ENCODE data around the gene CLEC16A. TPM values are rescaled to one million over a fixed set of nuclear protein-coding genes. Genes with fewer than 3 reads are reported as not detected.
"Not testable (repeated sequence)": the region's sequence is repeated elsewhere in the genome, so short reads cannot be mapped to it uniquely, and the experiment has no call there.

Gene CLEC16A
- total RNA-seq, 1 donor from 2014 or later: 38.8 TPM

GRCh38 chr16:10926094-10926493 lies 18.3 kb upstream of the CLEC16A start:
- no peak for DNase-seq (ENCODE audit: low spot score)

DNA sequence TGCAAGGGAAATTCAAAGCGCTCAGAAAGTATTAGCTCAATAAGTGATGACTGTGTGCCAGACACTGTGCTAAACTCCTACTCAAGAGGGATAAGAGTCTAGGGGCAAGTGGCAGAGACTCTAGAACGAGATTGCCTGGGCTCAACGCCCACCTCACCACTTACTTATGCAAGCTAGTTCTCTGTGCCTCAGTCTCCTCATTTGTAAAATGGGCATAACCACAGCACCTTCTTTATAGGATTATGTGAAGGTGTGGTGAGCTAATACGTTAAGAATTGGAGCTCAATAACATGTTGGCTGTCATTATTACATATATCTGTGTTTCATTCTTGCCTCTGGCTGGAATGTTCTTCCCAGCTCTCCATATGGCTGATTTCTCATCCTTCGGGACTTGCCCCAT lies 17.5 kb upstream of the CLEC16A start:
- DNase-seq (ENCODE audit: low spot score): no peak

DNA sequence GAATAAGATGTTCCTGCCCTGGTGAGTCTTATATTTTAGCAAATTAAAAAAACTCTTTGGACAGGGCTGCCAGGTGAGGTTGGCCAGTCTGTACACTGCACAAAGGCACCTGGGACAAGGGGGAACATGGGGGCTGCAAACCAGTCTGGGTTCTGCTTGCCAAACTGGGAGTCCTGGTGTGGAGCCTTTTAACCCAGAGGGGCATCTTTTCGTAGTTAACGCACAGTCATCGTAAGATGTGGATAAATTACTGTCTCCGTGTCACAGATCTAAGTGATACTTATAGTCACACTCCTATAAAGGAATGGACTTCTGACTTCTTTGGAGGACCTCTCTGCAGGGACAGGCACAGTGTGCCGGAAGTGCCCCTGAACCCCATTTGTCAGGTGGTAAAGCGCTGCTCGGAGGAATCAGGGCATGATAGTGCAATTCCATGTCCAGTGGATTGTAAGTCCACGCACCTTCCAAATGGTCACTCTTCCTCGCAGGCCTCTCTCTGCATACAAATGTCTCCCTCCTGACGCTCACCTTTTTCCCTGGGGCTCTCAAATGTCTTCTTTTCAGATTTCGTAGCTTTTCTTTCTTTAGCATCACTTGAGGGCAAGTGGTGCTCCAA lies 16.8 kb upstream of the CLEC16A start:
- no peak for DNase-seq (ENCODE audit: low spot score)

GRCh38 chr16:10929097-10929496 lies 15.3 kb upstream of the CLEC16A start:
- not testable (repeated sequence) for DNase-seq (ENCODE audit: low spot score)

GRCh38 chr16:10929853-10930754 lies 14.3 kb upstream of the CLEC16A start:
- DNase-seq (ENCODE audit: low spot score): no peak

- no peak for DNase-seq (ENCODE audit: low spot score)
These were observed 13.6 kb upstream of the CLEC16A start for GRCh38 chr16:10930755-10931093.

DNA sequence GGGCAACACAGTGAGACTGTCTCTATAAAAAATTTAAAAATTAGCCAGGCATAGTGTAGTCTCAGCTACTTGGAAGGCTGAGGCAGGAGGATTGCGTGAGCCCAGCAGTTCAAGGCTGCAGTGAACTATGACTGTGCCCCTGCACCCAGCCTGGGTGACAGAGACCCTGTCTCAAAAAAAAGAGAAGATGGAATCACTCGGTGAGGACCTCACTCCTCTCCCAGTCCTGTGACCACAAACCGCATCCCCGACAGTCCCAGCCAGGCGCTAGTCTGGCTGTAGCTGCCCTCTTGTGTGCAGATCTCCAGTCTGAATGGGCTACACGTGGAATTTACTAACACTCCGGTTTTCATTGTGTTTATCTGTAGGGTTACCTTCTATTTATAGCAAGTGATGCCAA lies 13.2 kb upstream of the CLEC16A start:
- DNase-seq (ENCODE audit: low spot score): no peak

- DNase-seq (ENCODE audit: low spot score): no peak
These were observed 12.3 kb upstream of the CLEC16A start for GRCh38 chr16:10931977-10932632.

DNA sequence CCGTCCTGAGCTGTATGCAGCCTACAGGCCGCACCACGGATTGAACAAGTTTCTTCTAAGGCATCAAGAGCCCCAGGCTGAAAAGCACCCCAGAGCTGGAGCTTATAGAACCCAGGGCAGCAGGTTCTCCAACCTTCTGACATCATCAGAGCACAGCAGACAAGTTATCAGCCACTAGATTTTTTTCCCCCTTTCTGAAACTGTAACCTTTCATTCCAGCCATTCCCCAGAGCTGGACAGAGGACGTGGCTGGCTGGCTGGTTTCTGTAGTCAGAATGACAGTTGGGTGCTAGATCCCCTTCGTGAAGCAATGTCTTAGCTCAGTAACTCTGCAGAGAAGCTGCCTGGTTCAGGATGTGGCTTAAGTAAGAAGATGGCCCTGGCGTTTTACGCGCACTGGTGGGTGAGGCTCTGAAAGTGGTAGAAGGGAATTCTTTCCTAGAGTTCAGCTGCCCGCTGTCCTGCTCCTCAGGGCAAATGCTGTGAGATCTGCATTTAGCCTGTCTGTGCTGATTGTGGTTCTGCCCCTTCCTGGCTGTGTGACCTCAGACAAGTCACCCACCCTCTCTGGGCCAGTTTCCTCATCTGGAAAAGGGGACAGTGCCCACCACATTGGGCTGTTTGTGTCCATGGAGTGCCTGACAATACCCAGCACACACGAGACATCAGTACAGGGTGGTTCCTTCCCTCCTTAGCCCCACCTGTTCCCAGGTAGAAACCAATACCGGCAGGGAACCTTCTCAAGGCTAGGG lies 11.2 kb upstream of the CLEC16A start:
- DNase-seq (ENCODE audit: low spot score): no peak

DNA sequence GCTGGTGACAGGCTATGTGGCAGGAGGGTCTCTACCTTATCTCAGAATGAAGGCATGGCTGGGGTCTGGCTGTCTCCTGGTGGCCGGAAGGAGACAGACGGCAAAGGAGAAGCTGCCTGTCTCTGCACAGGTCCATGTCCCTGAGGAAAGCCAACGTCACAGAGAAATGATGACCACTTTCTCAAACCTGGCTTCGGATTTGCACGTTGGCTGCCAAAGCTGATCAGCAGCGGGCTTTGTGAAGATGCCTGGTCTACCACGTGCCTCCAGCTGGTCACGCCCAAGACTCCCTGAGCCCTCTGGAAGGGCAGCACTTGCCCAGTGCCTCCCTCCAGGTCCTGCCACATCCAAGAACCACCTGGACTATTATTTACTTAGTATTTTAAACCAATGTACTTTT lies 10.5 kb upstream of the CLEC16A start:
- no peak for DNase-seq (ENCODE audit: low spot score)

GRCh38 chr16:10934325-10935107 lies 9.8 kb upstream of the CLEC16A start:
- DNase-seq (ENCODE audit: low spot score): no peak

GRCh38 chr16:10935226-10935915 lies 9.0 kb upstream of the CLEC16A start:
- DNase-seq (ENCODE audit: low spot score): no peak

DNA sequence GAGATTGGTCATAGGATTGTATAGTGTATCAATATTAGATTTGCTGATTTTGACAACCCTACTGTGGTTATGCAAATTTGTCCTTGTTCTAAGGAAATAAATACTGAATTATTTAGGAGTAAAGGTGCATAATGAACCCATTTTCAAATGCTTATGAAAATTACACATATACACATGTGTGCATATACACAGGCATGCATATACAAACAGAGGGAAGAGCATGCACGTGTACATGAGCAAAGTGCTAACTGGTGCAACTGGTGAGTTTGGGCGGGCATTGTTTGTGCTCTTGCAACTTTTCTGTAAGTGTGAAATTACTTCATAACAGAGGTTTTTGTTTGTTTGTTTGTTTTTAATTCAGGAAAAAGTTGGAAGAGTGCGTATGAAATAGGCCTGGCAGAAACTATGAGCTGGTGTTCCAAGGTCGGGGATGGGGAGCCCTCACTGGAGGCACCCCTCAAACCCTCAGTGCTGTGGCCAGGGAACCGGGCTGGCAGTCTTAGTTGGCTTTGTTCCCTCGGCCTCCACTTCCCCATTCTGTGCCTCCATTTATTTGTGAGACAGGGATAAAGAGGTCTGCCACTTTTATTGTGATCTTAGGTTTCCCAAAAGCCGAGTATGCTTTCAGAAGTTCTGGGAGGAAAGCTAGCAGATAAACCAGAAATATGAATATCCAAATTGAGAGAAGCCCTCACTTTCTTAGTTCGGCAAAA lies 7.9 kb upstream of the CLEC16A start:
- no peak for DNase-seq (ENCODE audit: low spot score)

- no peak for DNase-seq (ENCODE audit: low spot score)
These were observed 7.1 kb upstream of the CLEC16A start for GRCh38 chr16:10937068-10937859.

- no peak for DNase-seq (ENCODE audit: low spot score)
These were observed 6.0 kb upstream of the CLEC16A start for GRCh38 chr16:10938321-10938720.

DNA sequence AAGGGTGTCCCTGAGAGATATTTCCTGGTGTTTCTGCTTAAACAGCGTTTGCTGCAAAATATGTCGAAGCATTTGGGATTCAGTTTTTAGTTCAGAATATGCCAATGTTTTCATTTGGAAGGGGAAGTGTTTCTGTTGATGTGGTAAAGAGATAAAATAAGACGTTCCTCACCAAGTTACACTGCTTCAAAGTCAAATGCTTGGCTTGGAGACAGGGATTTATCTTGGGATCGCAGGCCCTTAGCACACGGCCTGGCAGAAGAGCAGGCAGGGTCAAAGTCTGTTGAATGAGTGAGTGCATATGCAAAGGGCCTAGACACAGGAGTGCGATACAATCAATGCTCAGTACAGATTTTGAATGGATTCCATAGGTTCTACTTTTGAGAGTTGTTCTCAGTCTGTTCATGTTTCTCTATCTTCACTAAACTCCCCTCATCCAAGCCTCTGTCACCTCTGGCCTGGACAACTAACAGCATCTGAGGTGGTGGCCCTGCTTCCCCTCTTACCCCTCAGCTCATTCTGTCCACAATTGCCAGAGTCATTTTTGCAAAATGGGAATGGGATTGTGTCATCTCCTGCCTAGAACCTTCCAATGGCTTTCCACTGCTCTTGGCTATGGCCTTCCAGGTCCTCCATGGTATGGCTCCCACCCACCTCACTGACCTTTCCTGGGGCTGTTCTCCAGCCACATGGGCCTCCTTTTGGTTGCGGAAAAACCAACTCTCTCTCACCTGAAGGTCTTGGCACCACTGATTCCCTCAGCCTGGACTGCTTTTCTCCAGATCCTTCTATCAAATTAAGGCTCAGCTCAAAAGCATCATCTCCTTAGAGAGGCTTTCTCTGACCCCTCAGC lies 5.3 kb upstream of the CLEC16A start:
- DNase-seq (ENCODE audit: low spot score): no peak

GRCh38 chr16:10939649-10940234 lies 4.6 kb upstream of the CLEC16A start:
- DNase-seq (ENCODE audit: low spot score): no peak
